ENCODE measurements around the gene MPRIP. TPM values are rescaled to one million over a fixed set of nuclear protein-coding genes. Genes with fewer than 3 reads are reported as not detected.
A peak's percentile ranks its signal among the peaks of the same experiment; 100 is the strongest.

The MPRIP gene
- total and polyA plus RNA-seq, 8 donors = 80.2 to 518 (median 190) TPM

DNA sequence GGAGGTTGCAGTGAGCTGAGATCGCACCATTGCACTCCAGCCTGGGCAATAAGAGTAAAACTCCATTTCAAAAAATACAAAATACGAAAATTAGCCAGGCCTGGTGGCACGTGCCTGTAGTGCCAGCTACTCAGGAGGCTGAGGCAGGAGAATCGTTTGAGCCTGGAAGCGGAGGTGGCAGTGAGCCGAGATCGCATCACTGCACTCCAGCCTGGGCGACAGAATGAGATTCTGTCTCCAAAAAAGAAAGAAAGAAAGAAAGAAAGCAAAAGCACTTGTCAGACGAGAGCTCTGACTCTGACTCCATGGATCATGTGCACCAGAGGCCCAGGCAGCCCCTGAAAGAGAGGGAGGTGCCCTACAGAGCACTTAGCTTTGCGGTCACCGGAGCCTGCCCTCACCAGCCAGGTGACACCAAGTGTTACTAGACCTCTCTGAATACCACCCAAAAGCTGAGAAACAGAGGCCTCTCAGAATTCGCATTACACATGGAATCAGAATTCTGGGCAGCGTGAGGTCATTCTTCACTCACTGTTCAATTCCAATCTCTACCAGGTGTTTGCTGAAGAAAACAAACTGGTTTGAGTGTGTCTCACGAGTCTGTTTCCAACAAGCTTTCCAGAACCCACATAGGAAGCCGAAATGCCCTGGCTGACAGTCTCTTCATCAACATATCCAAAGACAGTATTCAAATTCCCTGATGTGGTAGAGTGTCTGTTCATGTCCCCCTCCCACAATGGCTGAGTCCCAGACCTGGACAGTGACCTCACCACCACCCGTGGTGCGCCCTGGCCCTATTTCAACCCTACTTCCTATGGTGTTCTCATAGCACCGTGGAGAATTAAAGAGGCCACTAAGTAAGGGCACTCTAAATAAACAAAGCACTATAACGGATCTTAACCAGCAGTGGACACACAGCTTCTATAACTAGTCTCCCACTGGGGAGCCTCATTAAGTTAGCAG lies 193.2 kb downstream of the MPRIP start:
- Histone ChIP-seq H3K9me3 (no peaks in the 10 kb centered on the region), H3K27ac (peak overlapping the region; percentile 58 to 96 (median 95)), H3K27me3 (no peaks in the 10 kb centered on the region), H3K4me3 (peak overlapping the region; percentile 83 to 99 (median 90)), H3K36me3 (peaks cover 21 to 26% (median 24%) of the 10 kb centered on the region in 4 donors), H3K4me1 (peaks cover 22 to 55% (median 44%) of the 10 kb centered on the region in 4 donors)
- TF ChIP-seq, protein P1, sequence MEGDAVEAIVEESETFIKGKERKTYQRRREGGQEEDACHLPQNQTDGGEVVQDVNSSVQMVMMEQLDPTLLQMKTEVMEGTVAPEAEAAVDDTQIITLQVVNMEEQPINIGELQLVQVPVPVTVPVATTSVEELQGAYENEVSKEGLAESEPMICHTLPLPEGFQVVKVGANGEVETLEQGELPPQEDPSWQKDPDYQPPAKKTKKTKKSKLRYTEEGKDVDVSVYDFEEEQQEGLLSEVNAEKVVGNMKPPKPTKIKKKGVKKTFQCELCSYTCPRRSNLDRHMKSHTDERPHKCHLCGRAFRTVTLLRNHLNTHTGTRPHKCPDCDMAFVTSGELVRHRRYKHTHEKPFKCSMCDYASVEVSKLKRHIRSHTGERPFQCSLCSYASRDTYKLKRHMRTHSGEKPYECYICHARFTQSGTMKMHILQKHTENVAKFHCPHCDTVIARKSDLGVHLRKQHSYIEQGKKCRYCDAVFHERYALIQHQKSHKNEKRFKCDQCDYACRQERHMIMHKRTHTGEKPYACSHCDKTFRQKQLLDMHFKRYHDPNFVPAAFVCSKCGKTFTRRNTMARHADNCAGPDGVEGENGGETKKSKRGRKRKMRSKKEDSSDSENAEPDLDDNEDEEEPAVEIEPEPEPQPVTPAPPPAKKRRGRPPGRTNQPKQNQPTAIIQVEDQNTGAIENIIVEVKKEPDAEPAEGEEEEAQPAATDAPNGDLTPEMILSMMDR (IDR thresholded peaks at IDR 0.05) = no peak
- TF ChIP-seq POLR2A (IDR thresholded peaks at IDR 0.05) (no peak), EP300 (IDR thresholded peaks at IDR 0.05) (no peak), POLR2AphosphoS5 (IDR thresholded peaks at IDR 0.05) (no peak)
- WGBS, 5 donors = 33 to 50% (median 40%) methylated on average over 19 of the region's 19 CpGs
- intact Hi-C loops (cut with DNase I; ENCODE audit: low total_unique reads) = no loop called here
- peak in 1 of 2 donors; percentile 68 for DNase-seq

GRCh38 chr17:17236295-17237025 lies 194.2 kb downstream of the MPRIP start:
- H3K27me3 ChIP-seq = no peaks in the 10 kb centered on the region
- WGBS, 5 donors = 0 to 2% (median 1%) methylated on average over 14 to 31 of the region's 31 CpGs
- peak overlapping the region; percentile 92 to 96 (median 95) for H3K27ac ChIP-seq
- H3K4me3 ChIP-seq = peak overlapping the region; percentile 83 to 99 (median 90)
- TF ChIP-seq EP300 (IDR thresholded peaks at IDR 0.05) (no peak), POLR2AphosphoS5 (IDR thresholded peaks at IDR 0.05) (no peak), POLR2A (IDR thresholded peaks at IDR 0.05) (no peak)
- TF ChIP-seq, protein P1 (IDR thresholded peaks at IDR 0.05) = no peak
- intact Hi-C loops (cut with DNase I; ENCODE audit: low total_unique reads) = no loop called here
- peak in 1 of 2 donors; percentile 71 for DNase-seq
- peaks cover 12 to 17% (median 15%) of the 10 kb centered on the region in 4 donors for H3K36me3 ChIP-seq
- peaks cover 22 to 55% (median 44%) of the 10 kb centered on the region in 4 donors for H3K4me1 ChIP-seq
- no peaks in the 10 kb centered on the region for H3K9me3 ChIP-seq

- intact Hi-C loops (cut with DNase I; ENCODE audit: low total_unique reads) = no loop called here
- Histone ChIP-seq H3K27ac (peak within 1 kb of the TSS; percentile 92 to 96 (median 95)), H3K4me1 (peaks cover 22 to 50% (median 41%) of the 10 kb centered on the region in 4 donors), H3K27me3 (no peaks in the 10 kb centered on the region), H3K36me3 (peaks cover 5 to 9% (median 7%) of the 10 kb centered on the region in 4 donors), H3K9me3 (no peaks in the 10 kb centered on the region), H3K4me3 (peak within 1 kb of the TSS; percentile 83 to 99 (median 90))
- peak in 2 of 4 donors; percentile 40 to 52 for TF ChIP-seq POLR2A (IDR thresholded peaks at IDR 0.05)
- TF ChIP-seq, protein P1 (IDR thresholded peaks at IDR 0.05) = peak in 1 of 7 experiments; percentile 24
- peak; percentile 77 to 93 (median 92) for TF ChIP-seq POLR2AphosphoS5 (IDR thresholded peaks at IDR 0.05)
- no peak for TF ChIP-seq EP300 (IDR thresholded peaks at IDR 0.05)
- 0% methylated on average over 45 to 53 of the region's 53 CpGs for WGBS, 5 donors
- peak; percentile 91 to 95 for DNase-seq
Measured at GRCh38 chr17:17237026-17237799, 195.0 kb downstream of the MPRIP start, which contains the start of gene FLCN. TSS of gene FLCN (minus strand) at chr17:17237168. CDS start at chr17:17228137, 9,031 bp downstream.
